WERI-Rb-1 (cell line): ENCODE results near the gene IZUMO4.
A peak's percentile ranks its signal among the peaks of the same experiment; 100 is the strongest.

Experiments
- DNase-seq: peaks from one replicate; pipeline ENCODE4 v3.0.0-alpha.2; 2020
- H3K27ac ChIP-seq: fragments of 250-450 bp; sonication (Bioruptor Pico); 2 replicates; pipeline ENCODE4 v1.5.1; 2020; ENCODE audit warnings: mild to moderate bottlenecking, moderate library complexity
- H3K27me3 ChIP-seq: fragments of 250-450 bp; sonication (Bioruptor Pico); 2 replicates; pipeline ENCODE4 v1.5.1; 2021; ENCODE audit warnings: mild to moderate bottlenecking, low read depth, moderate library complexity; ENCODE audit not compliant: insufficient read depth, severe bottlenecking
- H3K36me3 ChIP-seq: fragments of 250-450 bp; sonication (Bioruptor Pico); 2 replicates; pipeline ENCODE4 v1.5.1; 2020; ENCODE audit warnings: mild to moderate bottlenecking, moderate library complexity
- H3K4me3 ChIP-seq: 2 replicates; pipeline ENCODE4 v1.5.1; 2011; ENCODE audit warnings: low read depth, mild to moderate bottlenecking, control low read depth, low read length
- H3K9me3 ChIP-seq: fragments of 250-450 bp; sonication (Bioruptor Pico); 2 replicates; pipeline ENCODE4 v1.5.1; 2021; ENCODE audit warnings: mild to moderate bottlenecking, moderate library complexity; ENCODE audit not compliant: severe bottlenecking
- TF ChIP-seq, protein P1 (sequence below): IDR thresholded peaks from 2 replicates; pipeline ENCODE4 v1.5.1; 2011; ENCODE audit warnings: low read depth, mild to moderate bottlenecking, control low read depth, inconsistent platforms, low read length

The IZUMO4 gene, protein sequence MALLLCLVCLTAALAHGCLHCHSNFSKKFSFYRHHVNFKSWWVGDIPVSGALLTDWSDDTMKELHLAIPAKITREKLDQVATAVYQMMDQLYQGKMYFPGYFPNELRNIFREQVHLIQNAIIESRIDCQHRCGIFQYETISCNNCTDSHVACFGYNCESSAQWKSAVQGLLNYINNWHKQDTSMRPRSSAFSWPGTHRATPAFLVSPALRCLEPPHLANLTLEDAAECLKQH

DNA sequence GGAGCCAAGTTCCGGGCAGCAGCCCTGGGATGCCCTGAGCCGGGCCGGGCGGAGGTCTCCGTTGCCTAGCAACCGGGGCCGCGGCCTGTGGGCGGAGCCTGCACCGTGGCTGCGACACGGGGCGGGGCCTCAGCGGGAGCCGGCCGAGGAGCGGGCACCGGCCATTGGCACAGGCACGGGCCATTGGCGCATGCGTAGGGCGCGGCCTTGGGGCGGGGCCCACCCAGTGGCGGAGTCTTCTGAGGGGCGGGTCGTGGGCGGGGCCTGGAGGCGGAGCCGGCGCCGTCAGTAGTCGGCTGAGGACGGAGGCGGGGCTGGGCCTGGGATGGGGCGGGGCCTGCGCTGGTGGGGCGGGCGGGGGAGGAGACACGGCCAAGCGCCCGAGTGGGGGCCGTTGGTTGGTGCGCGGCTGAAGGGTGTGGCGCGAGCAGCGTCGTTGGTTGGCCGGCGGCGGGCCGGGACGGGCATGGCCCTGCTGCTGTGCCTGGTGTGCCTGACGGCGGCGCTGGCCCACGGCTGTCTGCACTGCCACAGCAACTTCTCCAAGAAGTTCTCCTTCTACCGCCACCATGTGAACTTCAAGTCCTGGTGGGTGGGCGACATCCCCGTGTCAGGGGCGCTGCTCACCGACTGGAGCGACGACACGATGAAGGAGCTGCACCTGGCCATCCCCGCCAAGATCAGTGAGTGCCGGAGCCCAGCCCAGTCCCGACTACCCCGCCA, at the start of gene IZUMO4:
TSS of gene IZUMO4 (plus strand) at position 436 of the 723 bp plus-strand sequence. CDS start at position 467, 31 bp downstream.
- TF ChIP-seq, protein P1, sequence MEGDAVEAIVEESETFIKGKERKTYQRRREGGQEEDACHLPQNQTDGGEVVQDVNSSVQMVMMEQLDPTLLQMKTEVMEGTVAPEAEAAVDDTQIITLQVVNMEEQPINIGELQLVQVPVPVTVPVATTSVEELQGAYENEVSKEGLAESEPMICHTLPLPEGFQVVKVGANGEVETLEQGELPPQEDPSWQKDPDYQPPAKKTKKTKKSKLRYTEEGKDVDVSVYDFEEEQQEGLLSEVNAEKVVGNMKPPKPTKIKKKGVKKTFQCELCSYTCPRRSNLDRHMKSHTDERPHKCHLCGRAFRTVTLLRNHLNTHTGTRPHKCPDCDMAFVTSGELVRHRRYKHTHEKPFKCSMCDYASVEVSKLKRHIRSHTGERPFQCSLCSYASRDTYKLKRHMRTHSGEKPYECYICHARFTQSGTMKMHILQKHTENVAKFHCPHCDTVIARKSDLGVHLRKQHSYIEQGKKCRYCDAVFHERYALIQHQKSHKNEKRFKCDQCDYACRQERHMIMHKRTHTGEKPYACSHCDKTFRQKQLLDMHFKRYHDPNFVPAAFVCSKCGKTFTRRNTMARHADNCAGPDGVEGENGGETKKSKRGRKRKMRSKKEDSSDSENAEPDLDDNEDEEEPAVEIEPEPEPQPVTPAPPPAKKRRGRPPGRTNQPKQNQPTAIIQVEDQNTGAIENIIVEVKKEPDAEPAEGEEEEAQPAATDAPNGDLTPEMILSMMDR, result peak; percentile 69
- peaks cover 24% of the 10 kb centered on the region for H3K36me3 ChIP-seq
- peak within 1 kb of the TSS; percentile 69 for H3K4me3 ChIP-seq
- H3K27ac ChIP-seq, result peak within 1 kb of the TSS; percentile 94
- no peaks in the 10 kb centered on the region for H3K9me3 ChIP-seq
- DNase-seq, result peak; percentile 98
- no peaks in the 10 kb centered on the region for H3K27me3 ChIP-seq

DNA sequence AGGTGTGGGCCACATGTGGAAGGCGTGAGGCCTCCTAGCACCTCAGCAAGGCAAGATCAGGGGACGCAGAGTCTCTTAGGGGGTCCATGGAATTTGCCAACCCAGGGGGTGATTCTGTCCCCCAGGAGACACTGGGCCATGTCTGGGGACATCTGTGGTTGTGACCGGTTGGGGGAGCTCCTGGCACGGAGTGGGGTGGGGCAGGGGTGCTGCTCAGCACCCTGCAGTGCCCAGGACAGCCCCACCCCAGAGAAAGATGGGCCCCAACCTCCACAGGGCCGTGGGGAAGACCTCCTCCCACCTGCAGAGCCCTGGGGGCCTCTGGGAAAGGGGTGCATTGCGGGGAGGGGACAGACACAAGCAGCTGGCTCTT, 49.7 kb upstream of the IZUMO4 start:
- TF ChIP-seq, protein P1, result no peak
- DNase-seq, result no peak
- Histone ChIP-seq H3K27me3 (no peaks in the 10 kb centered on the region), H3K27ac (no peak overlapping the region), H3K36me3 (peaks cover 33% of the 10 kb centered on the region), H3K9me3 (no peaks in the 10 kb centered on the region), H3K4me3 (no peak overlapping the region)

DNA sequence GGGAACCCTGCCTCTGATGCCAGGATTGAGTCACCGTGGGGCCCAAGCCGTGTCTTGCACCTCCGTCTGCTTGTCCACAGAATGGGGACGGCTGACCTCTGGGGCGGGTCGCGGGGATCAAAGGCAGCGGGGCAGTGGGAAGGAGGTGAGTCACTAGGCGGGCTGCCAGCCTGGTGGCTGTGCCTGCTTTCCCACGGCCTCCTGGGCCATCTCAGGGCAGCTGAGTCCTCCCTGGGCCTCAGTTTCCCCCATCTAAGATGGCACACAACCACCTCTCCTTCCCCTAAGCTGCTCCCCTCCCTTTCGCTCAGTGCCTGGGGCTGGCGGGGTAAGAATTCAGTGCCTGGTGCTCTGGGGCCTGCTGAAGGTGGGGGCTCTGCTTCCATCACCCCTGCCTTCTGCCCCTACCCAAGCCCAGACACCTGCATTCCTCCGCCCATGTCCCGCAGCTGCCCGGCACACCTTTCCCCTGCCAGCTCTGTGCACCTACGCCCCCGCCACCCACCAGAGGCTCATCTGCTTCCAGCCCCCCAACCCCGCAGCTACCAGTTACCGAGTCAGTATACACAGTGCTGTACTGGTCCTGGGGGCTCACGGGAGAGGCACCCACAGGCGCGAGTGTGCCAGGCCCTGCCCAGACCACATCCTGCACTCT, 49.1 kb upstream of the IZUMO4 start:
- no peak overlapping the region for H3K4me3 ChIP-seq
- TF ChIP-seq, protein P1, result no peak
- H3K9me3 ChIP-seq, result no peaks in the 10 kb centered on the region
- no peak overlapping the region for H3K27ac ChIP-seq
- H3K27me3 ChIP-seq, result no peaks in the 10 kb centered on the region
- H3K36me3 ChIP-seq, result peaks cover 29% of the 10 kb centered on the region
- DNase-seq, result no peak

DNA sequence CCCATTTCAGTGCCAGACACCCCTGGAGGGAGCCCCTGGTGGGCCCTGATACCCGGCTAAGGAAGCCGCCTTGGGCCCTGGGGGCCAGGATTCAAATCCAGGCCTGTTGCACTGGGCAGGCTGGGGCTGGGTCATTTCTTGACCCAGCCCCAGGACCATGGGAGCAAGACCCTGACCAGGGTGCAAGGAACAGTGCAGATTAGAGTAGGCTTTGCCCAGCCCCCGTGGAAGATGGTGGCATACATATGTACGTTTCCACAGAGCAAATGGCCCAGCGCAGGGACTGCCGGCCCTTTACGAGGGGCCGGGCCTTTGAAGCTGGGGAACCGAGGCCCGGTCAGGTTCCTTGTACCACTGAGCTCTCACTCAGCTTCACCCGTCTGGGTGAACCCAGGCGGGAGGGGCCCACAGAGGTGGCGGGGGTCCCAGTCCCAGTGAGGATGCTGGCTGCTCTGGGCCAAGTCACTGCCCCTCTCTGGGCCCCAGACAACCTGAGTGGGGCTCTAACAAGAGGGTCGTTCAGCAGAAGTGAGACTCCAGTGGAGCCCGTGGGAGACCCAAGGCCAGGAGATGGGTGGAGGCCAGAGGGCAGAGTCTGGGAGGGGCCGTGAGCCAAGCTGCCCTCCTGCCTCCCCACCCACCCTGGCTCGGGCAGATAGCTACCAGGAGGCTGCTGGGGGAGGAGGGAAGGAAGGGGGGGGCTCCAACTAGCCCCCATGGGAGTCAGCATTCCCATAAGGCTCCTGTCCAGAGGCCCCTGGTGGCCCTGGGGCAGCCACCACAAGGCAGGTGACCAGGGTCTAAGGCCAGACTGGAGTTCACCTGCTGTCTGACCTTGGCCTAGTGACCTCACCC, 48.4 kb upstream of the IZUMO4 start:
- no peak for DNase-seq
- TF ChIP-seq, protein P1, result no peak
- H3K4me3 ChIP-seq, result no peak overlapping the region
- no peaks in the 10 kb centered on the region for H3K9me3 ChIP-seq
- no peak overlapping the region for H3K27ac ChIP-seq
- H3K27me3 ChIP-seq, result no peaks in the 10 kb centered on the region
- peaks cover 21% of the 10 kb centered on the region for H3K36me3 ChIP-seq

DNA sequence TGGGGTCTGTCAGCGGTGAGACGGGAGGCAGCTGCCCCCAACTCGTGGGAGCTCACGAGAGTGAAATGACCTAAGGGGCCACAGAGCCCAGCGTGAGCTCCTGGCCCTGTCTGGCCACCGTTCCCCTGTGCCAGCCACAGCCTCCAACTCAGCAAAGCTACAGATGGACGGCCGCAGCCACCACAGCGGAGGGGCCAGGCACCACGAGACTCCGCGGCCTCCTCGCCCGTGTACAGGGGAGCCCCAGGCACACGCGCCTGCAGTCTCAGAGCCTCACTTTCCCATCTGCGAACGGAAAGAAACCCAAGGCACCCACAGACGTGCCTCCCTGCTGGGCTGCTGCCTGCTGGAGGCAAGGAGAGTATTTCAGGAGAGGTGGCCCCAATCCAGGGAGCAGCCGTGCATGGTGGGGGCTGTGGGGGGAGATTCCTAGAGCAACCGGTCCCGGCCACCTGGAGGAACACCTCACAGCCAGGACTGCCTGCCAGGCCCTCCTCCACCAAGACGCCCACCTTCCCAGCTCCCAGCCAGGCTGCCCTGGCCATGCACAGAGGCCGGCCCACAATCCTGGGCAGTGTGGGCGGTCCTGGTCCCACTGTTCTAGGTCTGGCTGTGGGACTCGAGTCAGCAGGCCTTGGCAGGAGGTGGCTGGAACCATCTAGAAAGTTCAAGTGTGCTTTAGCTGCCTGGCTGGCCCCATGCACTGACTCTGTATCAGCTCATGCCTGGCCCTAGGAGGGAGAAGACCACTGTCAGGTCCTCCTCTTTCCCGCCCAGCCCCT, 47.6 kb upstream of the IZUMO4 start:
- no peaks in the 10 kb centered on the region for H3K27me3 ChIP-seq
- no peak overlapping the region for H3K27ac ChIP-seq
- TF ChIP-seq, protein P1, result no peak
- no peak overlapping the region for H3K4me3 ChIP-seq
- no peak for DNase-seq
- H3K36me3 ChIP-seq, result peaks cover 19% of the 10 kb centered on the region
- no peaks in the 10 kb centered on the region for H3K9me3 ChIP-seq
